BLaER1 treated with 17β-estradiol and CSF1 and Interleukin-3, amounts not matched to agents 10 nM and 100 nM (cell line): ENCODE results near the gene TOP3B.

Source experiments
- H3K27ac ChIP-seq, 11 experiments: shearing (Covaris generic); formaldehyde crosslinking; 2 replicates each; pipeline ENCODE4 v1.8.1; 2022
- H3K27me3 ChIP-seq, 11 experiments: shearing (Covaris generic); formaldehyde crosslinking; 2 replicates each; pipeline ENCODE4 v1.8.1; 2022
- H3K36me3 ChIP-seq, 11 experiments: shearing (Covaris generic); formaldehyde crosslinking; 2 replicates each; pipeline ENCODE4 v1.8.1; 2022
- H3K4me1 ChIP-seq, 10 experiments: shearing (Covaris generic); formaldehyde crosslinking; 2 replicates each; pipeline ENCODE4 v1.8.1; 2022
- H3K4me2 ChIP-seq, 11 experiments: shearing (Covaris generic); formaldehyde crosslinking; 2 replicates each; pipeline ENCODE4 v1.8.1; 2022
- H3K4me3 ChIP-seq, 10 experiments: shearing (Covaris generic); formaldehyde crosslinking; 2 replicates each; pipeline ENCODE4 v1.8.1; 2022
- H3K9ac ChIP-seq, 11 experiments: shearing (Covaris generic); formaldehyde crosslinking; 2 replicates each; pipeline ENCODE4 v1.8.1; 2022
- H3K9me3 ChIP-seq, 11 experiments: shearing (Covaris generic); formaldehyde crosslinking; replicated peaks in 1 of 11; 2 replicates each; pipeline ENCODE4 v1.8.1; 2022
- H4K20me1 ChIP-seq, 11 experiments: shearing (Covaris generic); formaldehyde crosslinking; 2 replicates each; pipeline ENCODE4 v1.8.1; 2022
- Cebpa-rat ChIP-seq, 11 experiments: shearing (Covaris generic); IDR thresholded peaks; 2 replicates each; pipeline ENCODE4 v1.8.1; 2022

Gene TOP3B

DNA sequence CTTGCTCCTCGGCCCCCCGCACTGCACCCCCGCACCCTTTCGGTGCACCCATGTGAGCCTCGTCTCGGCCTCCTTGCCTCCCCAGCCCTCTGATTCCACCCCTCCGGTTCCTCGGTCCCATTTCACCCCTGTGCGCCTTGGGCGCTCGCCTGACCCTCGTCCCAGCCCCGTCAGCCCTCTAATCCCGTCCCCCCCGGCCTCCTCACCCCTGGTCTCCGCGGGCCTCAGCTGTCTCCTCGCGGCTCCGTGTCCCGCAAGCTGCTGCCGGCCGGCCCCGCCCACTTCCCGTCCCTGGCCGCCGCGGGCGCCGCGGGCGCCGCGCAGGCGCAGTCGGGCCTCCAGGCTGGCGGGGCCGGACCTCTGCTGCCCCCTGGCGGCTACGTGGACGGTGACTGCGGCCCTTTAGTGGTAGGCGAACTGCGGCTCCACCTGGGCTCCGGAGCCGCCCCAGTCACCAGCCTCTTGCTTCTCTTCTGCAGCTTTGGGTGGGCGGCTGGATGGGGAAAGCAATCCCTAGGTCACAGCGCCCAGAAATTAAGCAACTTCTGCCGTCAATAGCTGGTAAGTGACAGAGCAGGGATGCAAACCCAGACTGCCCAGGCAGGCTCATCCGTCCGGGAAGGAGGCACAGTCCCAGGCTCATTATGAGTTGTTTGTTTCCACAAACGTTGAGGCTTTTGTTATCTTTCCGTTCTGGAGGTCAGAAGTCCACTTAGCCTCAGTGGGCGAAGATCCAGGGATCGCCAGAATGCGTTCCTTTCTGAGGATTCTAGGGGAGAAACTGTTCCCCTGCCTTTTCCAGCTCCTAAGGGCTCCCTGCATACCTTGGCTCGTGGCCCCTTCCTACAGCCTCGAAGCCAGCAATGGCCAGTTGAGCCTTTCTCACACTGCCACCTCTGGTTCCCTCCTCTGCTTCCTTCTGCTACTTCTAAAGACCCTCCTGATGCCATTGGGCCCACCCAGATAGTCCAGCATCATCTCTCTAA is 29.7 kb downstream of the TOP3B start, which contains the start of gene PPM1F:
Gene PPM1F, minus strand, starts transcription at position 263 of the 986 bp plus-strand sequence. CDS start 6,800 bp downstream, outside the sequence.
- Histone ChIP-seq H3K27ac (peak within 1 kb of the TSS in 10 of 11 experiments; percentile 41 to 83 (median 72); a peak in 20 of 22 replicates), H3K9ac (peak within 1 kb of the TSS; percentile 75 to 86 (median 81)), H3K4me1 (peaks cover 42 to 48% (median 47%) of the 10 kb centered on the region in 10 experiments)

DNA sequence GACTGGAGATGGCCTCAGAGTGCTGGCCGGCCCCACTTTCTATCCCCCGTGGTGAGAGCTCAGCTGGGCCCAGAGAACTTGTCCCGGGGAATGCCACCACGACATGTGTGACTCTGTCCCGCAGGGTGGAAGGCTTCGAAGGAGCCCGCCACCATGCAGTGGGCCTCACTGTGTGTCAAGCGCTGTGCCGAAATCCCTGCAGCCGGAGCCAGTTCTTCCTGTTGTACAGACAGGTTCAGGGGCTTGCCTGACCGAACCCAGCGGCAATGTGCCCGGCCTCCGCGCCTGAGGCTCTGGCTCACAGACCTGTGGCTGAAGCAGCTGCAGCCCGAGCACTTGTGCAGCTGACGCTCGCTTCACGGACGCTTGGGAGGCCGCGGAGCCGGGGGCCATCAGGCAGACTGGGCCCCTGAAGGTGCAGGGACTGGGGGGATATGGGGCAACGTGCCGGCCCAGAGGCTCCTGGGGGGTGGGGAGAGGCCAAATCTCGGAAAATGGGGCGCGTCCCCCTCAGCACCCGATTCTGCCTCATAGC is 30.6 kb downstream of the TOP3B start:
- Histone ChIP-seq H3K4me3 (peak overlapping the region; percentile 57 to 82 (median 71)), H3K9ac (peak overlapping the region; percentile 75 to 86 (median 81)), H3K27me3 (no peaks in the 10 kb centered on the region), H3K27ac (peak overlapping the region in 10 of 11 experiments; percentile 41 to 83 (median 72); a peak in 20 of 22 replicates), H3K4me2 (peak overlapping the region; percentile 90 to 100 (median 97)), H4K20me1 (peaks cover 0 to 37% (median 16%) of the 10 kb centered on the region in 11 experiments; a peak in 11 of 22 replicates), H3K9me3 (no peaks in the 10 kb centered on the region), H3K4me1 (peaks cover 50 to 57% (median 56%) of the 10 kb centered on the region in 10 experiments), H3K36me3 (peaks cover 0 to under 1% (median 0%) of the 10 kb centered on the region in 11 experiments; a peak in 2 of 22 replicates)
- TF ChIP-seq Cebpa-rat (IDR thresholded peaks at IDR 0.05) = no peak

More for the DNA sequence above, 29.7 kb downstream of the TOP3B start, which contains the start of gene PPM1F:
- Histone ChIP-seq H3K36me3 (peaks cover 0 to 2% (median 0%) of the 10 kb centered on the region in 11 experiments; a peak in 2 of 22 replicates), H3K9me3 (no peaks in the 10 kb centered on the region), H3K27me3 (no peaks in the 10 kb centered on the region), H4K20me1 (peaks cover 0 to 32% (median 16%) of the 10 kb centered on the region in 11 experiments; a peak in 11 of 22 replicates), H3K4me3 (peak within 1 kb of the TSS; percentile 57 to 82 (median 71)), H3K4me2 (peak within 1 kb of the TSS; percentile 90 to 100 (median 97))
- 0 out of 22 replicates have a peak, but pooled peaks of 1 of the 11 experiments have one; percentile 22 for TF ChIP-seq Cebpa-rat (IDR thresholded peaks at IDR 0.05)

DNA sequence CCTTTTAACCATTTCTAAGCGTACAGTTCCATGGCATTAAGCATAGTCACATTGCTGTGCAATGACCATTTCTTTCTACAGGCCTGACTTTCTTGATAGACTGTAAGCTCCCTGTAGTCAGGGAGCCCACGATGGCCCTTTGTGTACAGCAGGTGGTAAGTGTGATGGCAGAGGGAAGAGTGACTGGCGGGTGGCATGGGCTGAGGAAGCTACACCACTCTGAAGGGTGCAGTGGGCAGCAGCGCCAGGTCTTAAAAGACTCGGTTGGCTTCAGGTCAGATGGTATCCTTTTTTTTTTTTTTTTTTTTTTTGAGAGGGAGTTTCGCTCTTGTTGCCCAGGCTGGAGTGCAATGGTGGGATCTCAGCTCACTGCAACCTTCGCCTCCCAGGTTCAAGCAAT is 31.5 kb downstream of the TOP3B start:
- H3K9ac ChIP-seq = peak overlapping the region in 4 of 11 experiments; percentile 81 to 86 (median 83); a peak in 3 of 22 replicates
- H3K4me1 ChIP-seq = peaks cover 60 to 66% (median 65%) of the 10 kb centered on the region in 10 experiments
- H3K4me3 ChIP-seq = peak overlapping the region in 5 of 10 experiments; percentile 57 to 82 (median 73); a peak in 3 of 20 replicates
- H3K27me3 ChIP-seq = no peaks in the 10 kb centered on the region
- H3K9me3 ChIP-seq = no peaks in the 10 kb centered on the region
- peaks cover 0 to 46% (median 16%) of the 10 kb centered on the region in 11 experiments; a peak in 11 of 22 replicates for H4K20me1 ChIP-seq
- peak overlapping the region; percentile 90 to 100 (median 97) for H3K4me2 ChIP-seq
- H3K36me3 ChIP-seq = peaks cover under 1 to 10% (median 6%) of the 10 kb centered on the region in 11 experiments; a peak in 21 of 22 replicates
- peak overlapping the region in 5 of 11 experiments; percentile 12 to 70 (median 47); a peak in 6 of 22 replicates for H3K27ac ChIP-seq
- TF ChIP-seq Cebpa-rat (IDR thresholded peaks at IDR 0.05) = no peak

DNA sequence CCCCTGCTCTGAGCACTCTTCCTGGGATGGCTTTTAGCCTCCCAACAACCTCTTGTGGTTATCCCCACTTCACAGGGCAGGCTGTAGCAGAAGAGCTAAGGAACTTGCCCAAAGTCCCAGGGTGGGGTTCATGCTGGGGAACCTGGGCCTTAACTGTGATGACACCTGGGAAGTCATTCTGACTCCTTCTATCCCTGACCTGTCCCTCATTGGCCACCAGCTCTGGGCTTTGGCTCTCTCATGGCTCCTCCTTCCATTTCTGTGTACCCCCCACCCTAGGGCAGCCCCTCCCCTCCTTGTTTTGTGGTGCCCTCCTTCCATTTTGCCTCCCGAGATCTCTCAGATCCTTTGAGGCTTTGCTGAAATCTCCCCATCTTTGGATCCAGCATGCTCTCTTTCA is 32.6 kb downstream of the TOP3B start:
- H3K4me2 ChIP-seq = peak overlapping the region; percentile 90 to 100 (median 97)
- no peaks in the 10 kb centered on the region for H3K9me3 ChIP-seq
- TF ChIP-seq Cebpa-rat (IDR thresholded peaks at IDR 0.05) = no peak
- H3K4me3 ChIP-seq = no peak overlapping the region; a peak in 1 of 20 replicates
- peaks cover 12 to 21% (median 17%) of the 10 kb centered on the region in 11 experiments for H3K36me3 ChIP-seq
- H3K4me1 ChIP-seq = peaks cover 63 to 78% (median 76%) of the 10 kb centered on the region in 10 experiments
- peaks cover 0 to 51% (median 16%) of the 10 kb centered on the region in 11 experiments; a peak in 11 of 22 replicates for H4K20me1 ChIP-seq
- H3K27ac ChIP-seq = peak overlapping the region in 9 of 11 experiments; percentile 13 to 70 (median 45); a peak in 13 of 22 replicates
- peak overlapping the region in 7 of 11 experiments; percentile 8 to 40 (median 24); a peak in 10 of 22 replicates for H3K9ac ChIP-seq
- H3K27me3 ChIP-seq = no peaks in the 10 kb centered on the region

DNA sequence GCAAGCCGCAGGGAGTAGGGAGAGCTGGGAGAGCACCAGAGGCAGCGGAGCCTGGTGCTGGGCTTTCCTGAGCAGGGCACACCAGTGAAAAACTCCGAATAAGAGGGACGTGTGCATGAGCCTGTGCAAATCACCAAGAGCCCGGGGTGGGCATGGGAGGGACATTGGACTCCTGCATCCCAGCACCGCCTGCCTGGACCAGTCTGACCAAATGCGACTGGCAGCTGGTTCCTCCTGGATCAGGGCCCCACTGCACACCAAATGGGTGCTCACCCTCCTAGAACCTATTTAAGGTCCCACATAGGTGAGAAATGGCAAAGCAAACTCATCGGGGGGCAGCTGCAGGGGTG is 33.0 kb downstream of the TOP3B start:
- no peak for TF ChIP-seq Cebpa-rat (IDR thresholded peaks at IDR 0.05)
- Histone ChIP-seq H3K4me1 (peaks cover 64 to 82% (median 80%) of the 10 kb centered on the region in 10 experiments), H3K27ac (peak overlapping the region in 9 of 11 experiments; percentile 21 to 70 (median 45); a peak in 18 of 22 replicates), H3K4me3 (peak overlapping the region in 1 of 10 experiments; percentile 0; a peak in 4 of 20 replicates), H4K20me1 (peaks cover 0 to 51% (median 16%) of the 10 kb centered on the region in 11 experiments; a peak in 11 of 22 replicates), H3K9ac (peak overlapping the region in 10 of 11 experiments; percentile 7 to 55 (median 34); a peak in 11 of 22 replicates), H3K9me3 (no peaks in the 10 kb centered on the region), H3K36me3 (peaks cover 16 to 25% (median 21%) of the 10 kb centered on the region in 11 experiments), H3K27me3 (no peaks in the 10 kb centered on the region), H3K4me2 (peak overlapping the region; percentile 90 to 100 (median 97))

DNA sequence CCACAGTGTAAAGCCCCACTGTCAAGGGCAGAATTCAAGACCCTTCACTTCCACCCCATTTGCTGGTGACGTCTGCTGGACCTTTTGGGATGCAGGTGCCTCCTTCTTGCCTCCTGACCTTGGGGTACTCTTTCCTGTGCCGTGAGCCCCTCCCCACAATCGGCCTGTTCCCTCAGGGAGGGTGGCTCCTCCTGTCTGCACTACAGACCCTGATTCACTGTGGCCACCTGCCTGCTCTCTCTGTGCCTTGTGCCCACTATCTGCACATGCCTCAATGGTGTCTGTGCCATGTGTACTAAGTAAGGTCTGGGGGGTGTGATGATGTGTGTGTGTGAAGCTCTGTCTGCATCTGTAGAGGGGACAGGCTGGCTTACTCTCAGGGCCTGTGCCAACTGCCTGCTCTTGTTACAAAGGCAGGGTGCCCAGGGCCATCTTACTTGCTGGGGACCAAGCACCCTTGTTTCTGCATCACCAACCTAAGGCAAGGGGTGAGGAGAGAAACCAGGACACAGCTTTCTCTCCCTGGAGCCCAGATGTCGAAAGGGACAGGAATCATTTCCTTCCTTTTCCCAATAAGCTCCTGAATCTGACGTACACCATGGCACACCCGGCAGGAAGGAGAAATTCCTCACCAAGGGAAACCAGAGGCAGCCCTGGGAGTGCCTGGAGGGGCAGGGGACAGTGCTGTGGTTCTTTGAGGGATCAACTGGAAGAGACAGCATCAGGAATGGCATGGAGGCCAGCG is 33.6 kb downstream of the TOP3B start:
- Histone ChIP-seq H3K4me1 (peaks cover 70 to 87% (median 86%) of the 10 kb centered on the region in 10 experiments), H4K20me1 (peaks cover 0 to 51% (median 16%) of the 10 kb centered on the region in 11 experiments; a peak in 11 of 22 replicates), H3K27me3 (no peaks in the 10 kb centered on the region), H3K36me3 (peaks cover 20 to 31% (median 26%) of the 10 kb centered on the region in 11 experiments), H3K4me2 (peak overlapping the region; percentile 90 to 100 (median 97)), H3K9me3 (no peaks in the 10 kb centered on the region), H3K4me3 (peak overlapping the region in 1 of 10 experiments; percentile 0; a peak in 3 of 20 replicates), H3K9ac (peak overlapping the region; percentile 7 to 55 (median 40); a peak in 16 of 22 replicates), H3K27ac (peak overlapping the region in 10 of 11 experiments; percentile 11 to 70 (median 44); a peak in 17 of 22 replicates)
- no peak for TF ChIP-seq Cebpa-rat (IDR thresholded peaks at IDR 0.05)

DNA sequence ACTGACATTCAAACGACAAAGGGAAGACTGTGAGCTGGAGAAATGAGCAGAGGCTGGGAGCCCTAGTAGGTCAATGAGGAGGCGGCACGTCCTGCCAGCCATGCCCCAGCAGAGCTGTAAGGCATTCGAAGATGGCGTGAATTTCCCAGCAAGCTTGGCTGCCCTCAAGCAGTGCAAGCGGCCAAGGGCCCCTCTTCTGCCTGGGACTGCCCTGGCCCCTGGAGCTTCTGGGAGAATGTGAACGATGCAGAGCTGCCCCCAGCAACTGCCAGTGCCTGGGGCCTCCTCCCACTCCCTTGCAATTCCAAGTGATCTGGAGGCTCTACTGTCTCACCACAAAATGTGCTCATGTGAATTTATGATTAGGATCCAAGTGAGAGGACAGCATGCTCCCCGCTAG is 34.2 kb downstream of the TOP3B start:
- no peaks in the 10 kb centered on the region for H3K27me3 ChIP-seq
- H3K36me3 ChIP-seq = peaks cover 20 to 37% (median 29%) of the 10 kb centered on the region in 11 experiments
- H3K4me2 ChIP-seq = peak overlapping the region; percentile 90 to 100 (median 97)
- no peak overlapping the region for H3K4me3 ChIP-seq
- peak overlapping the region in 10 of 11 experiments; percentile 6 to 55 (median 40); a peak in 12 of 22 replicates for H3K9ac ChIP-seq
- no peak for TF ChIP-seq Cebpa-rat (IDR thresholded peaks at IDR 0.05)
- peaks cover 76 to 93% (median 92%) of the 10 kb centered on the region in 10 experiments for H3K4me1 ChIP-seq
- H3K27ac ChIP-seq = peak overlapping the region in 10 of 11 experiments; percentile 11 to 70 (median 44); a peak in 17 of 22 replicates
- H3K9me3 ChIP-seq = no peaks in the 10 kb centered on the region
- H4K20me1 ChIP-seq = peaks cover 0 to 51% (median 16%) of the 10 kb centered on the region in 11 experiments; a peak in 11 of 22 replicates
